ENCODE measurements around the gene NABP2. TPM values are rescaled to one million over a fixed set of nuclear protein-coding genes. Genes with fewer than 3 reads are reported as not detected.
A peak's percentile ranks its signal among the peaks of the same experiment; 100 is the strongest.

The NABP2 gene
- total RNA-seq, 1 experiment from 2014 or later = 162 TPM

- in situ Hi-C loops (cut with HindIII; ENCODE audit: low pct_unique_long_range_greater_than_20kb, low sequenced_read_pairs) = no loop called here
- peak; percentile 36 for DNase-seq (ENCODE audit: low read depth)
Observed at GRCh38 chr12:56206452-56207166, 17.5 kb upstream of the NABP2 start.

- in situ Hi-C loops (cut with HindIII; ENCODE audit: low pct_unique_long_range_greater_than_20kb, low sequenced_read_pairs) = no loop called here
- no peak for DNase-seq (ENCODE audit: low read depth)
Observed at GRCh38 chr12:56208006-56208405, 16.1 kb upstream of the NABP2 start.

GRCh38 chr12:56212361-56212760 lies 11.8 kb upstream of the NABP2 start:
- DNase-seq (ENCODE audit: low read depth) = no peak
- in situ Hi-C loops (cut with HindIII; ENCODE audit: low pct_unique_long_range_greater_than_20kb, low sequenced_read_pairs) = no loop called here

GRCh38 chr12:56213878-56214277 lies 10.3 kb upstream of the NABP2 start:
- in situ Hi-C loops (cut with HindIII; ENCODE audit: low pct_unique_long_range_greater_than_20kb, low sequenced_read_pairs) = no loop called here
- DNase-seq (ENCODE audit: low read depth) = no peak

GRCh38 chr12:56216461-56216860 lies 7.7 kb upstream of the NABP2 start:
- in situ Hi-C loops (cut with HindIII; ENCODE audit: low pct_unique_long_range_greater_than_20kb, low sequenced_read_pairs) = no loop called here
- no peak for DNase-seq (ENCODE audit: low read depth)

GRCh38 chr12:56219840-56220239 lies 4.3 kb upstream of the NABP2 start:
- DNase-seq (ENCODE audit: low read depth) = no peak
- in situ Hi-C loops (cut with HindIII; ENCODE audit: low pct_unique_long_range_greater_than_20kb, low sequenced_read_pairs) = no loop called here

GRCh38 chr12:56220611-56221231 lies 3.4 kb upstream of the NABP2 start:
- no peak for DNase-seq (ENCODE audit: low read depth)
- in situ Hi-C loops (cut with HindIII; ENCODE audit: low pct_unique_long_range_greater_than_20kb, low sequenced_read_pairs) = no loop called here

GRCh38 chr12:56221232-56221756 lies 2.8 kb upstream of the NABP2 start:
- DNase-seq (ENCODE audit: low read depth) = peak; percentile 45
- in situ Hi-C loops (cut with HindIII; ENCODE audit: low pct_unique_long_range_greater_than_20kb, low sequenced_read_pairs) = no loop called here

GRCh38 chr12:56221757-56222530 lies 2.2 kb upstream of the NABP2 start, which contains the start of gene RNF41:
RNF41 (minus strand) TSS chr12:56221922; CDS start chr12:56214047, 7,875 bp downstream.
- peak; percentile 99 for DNase-seq (ENCODE audit: low read depth)
- in situ Hi-C loops (cut with HindIII; ENCODE audit: low pct_unique_long_range_greater_than_20kb, low sequenced_read_pairs) = no loop called here

GRCh38 chr12:56222531-56222895 lies 1.6 kb upstream of the NABP2 start:
- no peak for DNase-seq (ENCODE audit: low read depth)
- in situ Hi-C loops (cut with HindIII; ENCODE audit: low pct_unique_long_range_greater_than_20kb, low sequenced_read_pairs) = no loop called here

GRCh38 chr12:56223571-56224101 lies 506 bp upstream of the NABP2 start:
- no peak for DNase-seq (ENCODE audit: low read depth)
- in situ Hi-C loops (cut with HindIII; ENCODE audit: low pct_unique_long_range_greater_than_20kb, low sequenced_read_pairs) = no loop called here

- in situ Hi-C loops (cut with HindIII; ENCODE audit: low pct_unique_long_range_greater_than_20kb, low sequenced_read_pairs) = no loop called here
- no peak for DNase-seq (ENCODE audit: low read depth)
Observed at GRCh38 chr12:56224954-56225353, 812 bp downstream of the NABP2 start.

GRCh38 chr12:56229082-56229481 lies 4.9 kb downstream of the NABP2 start:
- in situ Hi-C loops (cut with HindIII; ENCODE audit: low pct_unique_long_range_greater_than_20kb, low sequenced_read_pairs) = no loop called here
- no peak for DNase-seq (ENCODE audit: low read depth)

GRCh38 chr12:56229916-56230431 lies 5.8 kb downstream of the NABP2 start, which contains the start of gene SLC39A5:
SLC39A5 (plus strand) TSS chr12:56230051; CDS start chr12:56231275, 1,224 bp downstream.
- in situ Hi-C loops (cut with HindIII; ENCODE audit: low pct_unique_long_range_greater_than_20kb, low sequenced_read_pairs) = no loop called here
- DNase-seq (ENCODE audit: low read depth) = no peak

- no peak for DNase-seq (ENCODE audit: low read depth)
- in situ Hi-C loops (cut with HindIII; ENCODE audit: low pct_unique_long_range_greater_than_20kb, low sequenced_read_pairs) = no loop called here
Observed at GRCh38 chr12:56230432-56231183, 6.5 kb downstream of the NABP2 start.

GRCh38 chr12:56231184-56231582 lies 7.0 kb downstream of the NABP2 start:
- DNase-seq (ENCODE audit: low read depth) = no peak
- in situ Hi-C loops (cut with HindIII; ENCODE audit: low pct_unique_long_range_greater_than_20kb, low sequenced_read_pairs) = no loop called here

GRCh38 chr12:56234746-56235436 lies 10.7 kb downstream of the NABP2 start:
- in situ Hi-C loops (cut with HindIII; ENCODE audit: low pct_unique_long_range_greater_than_20kb, low sequenced_read_pairs) = no loop called here
- DNase-seq (ENCODE audit: low read depth) = no peak

All from Caki2 (cell line).